LNCAP (cell line): Measurements from ENCODE around the gene OR14A16.

Experiments
- CTCF ChIP-seq: fragments of 450-650 bp; IDR thresholded peaks from 2 replicates; pipeline ENCODE4 v1.5.1; 2017; ENCODE audit warnings: mild to moderate bottlenecking

Gene OR14A16

GRCh38 chr1:247854899-247855545 is 31.1 kb upstream of the OR14A16 start:
- TF ChIP-seq CTCF, result no peak

- no peak for TF ChIP-seq CTCF
Observed at GRCh38 chr1:247849616-247850015, 25.7 kb upstream of the OR14A16 start.

- no peak for TF ChIP-seq CTCF
Observed at GRCh38 chr1:247848346-247848745, 24.4 kb upstream of the OR14A16 start.

GRCh38 chr1:247845693-247846017 is 21.7 kb upstream of the OR14A16 start:
- TF ChIP-seq CTCF, result no peak

DNA sequence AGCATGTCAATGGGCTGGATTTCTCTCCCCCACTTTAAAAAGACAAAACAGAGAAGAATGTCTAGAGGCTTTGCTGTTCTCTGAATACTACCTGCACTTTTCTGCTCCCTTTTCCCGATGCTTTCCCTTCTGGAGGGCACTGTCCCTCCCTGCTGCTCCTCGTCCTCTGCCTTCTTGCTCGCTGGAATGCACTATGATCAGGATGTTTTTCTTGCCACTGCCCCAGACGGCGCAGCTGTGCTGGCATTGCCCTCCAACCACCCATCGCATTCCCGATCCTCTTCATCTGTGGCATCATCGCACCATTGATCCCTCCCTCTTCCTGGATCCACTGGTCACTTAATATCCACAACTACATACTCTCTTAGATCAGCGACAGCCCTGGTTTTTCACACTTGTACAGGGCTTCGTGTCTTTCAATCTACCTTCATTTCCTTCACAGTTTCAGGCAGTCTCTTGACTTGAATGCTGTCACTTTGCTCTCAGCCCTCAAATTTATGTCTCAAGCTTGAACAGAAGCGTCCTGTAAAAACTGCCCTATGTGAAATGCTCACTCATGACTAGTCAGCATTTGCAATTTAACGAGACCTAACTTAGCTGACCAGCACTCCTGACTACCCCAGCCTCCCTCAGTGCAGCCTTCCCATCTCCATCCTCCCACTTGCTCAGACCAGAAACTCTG is 21.2 kb upstream of the OR14A16 start:
- TF ChIP-seq CTCF, result no peak

GRCh38 chr1:247843411-247843810 is 19.5 kb upstream of the OR14A16 start:
- no peak for TF ChIP-seq CTCF

DNA sequence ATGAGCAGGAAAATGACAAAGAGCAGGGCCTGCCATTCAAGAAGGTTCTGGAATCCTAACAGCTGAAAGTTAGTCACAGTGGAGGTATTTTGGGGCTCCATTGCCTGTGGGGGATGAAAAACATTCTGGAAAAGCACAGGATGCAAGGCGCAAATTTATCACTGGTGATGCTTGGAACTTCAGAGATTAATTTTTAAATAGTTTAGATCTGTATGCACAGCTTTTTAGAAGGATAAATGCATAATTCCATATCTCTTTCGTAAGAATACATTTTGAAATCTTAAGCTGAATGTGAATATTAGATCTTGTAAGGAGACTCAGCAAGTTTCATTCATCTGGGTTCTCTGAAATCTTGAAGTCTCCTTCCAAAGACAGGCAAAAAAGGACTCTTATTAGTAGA is 17.9 kb upstream of the OR14A16 start, which contains the start of gene OR11L1:
TSS of gene OR11L1 (minus strand) at position 101 of the 400 bp plus-strand sequence. CDS start at position 101, 0 bp downstream.
- TF ChIP-seq CTCF, result no peak
